GM19240 (cell line): ENCODE measurements around the gene ABHD2.
"Not testable (repeated sequence)": the region's sequence is repeated elsewhere in the genome, so short reads cannot be mapped to it uniquely, and the experiment has no call there.

Experiments
- DNase-seq: peaks from one replicate; pipeline ENCODE4 v3.0.0; 2011; ENCODE audit warnings: low spot score; ENCODE audit not compliant: insufficient read length

ABHD2 gene

GRCh38 chr15:89136818-89137772 is 48.8 kb downstream of the ABHD2 start:
- DNase-seq = no peak

- no peak for DNase-seq
These were observed 49.7 kb downstream of the ABHD2 start for GRCh38 chr15:89137926-89138325.

- no peak for DNase-seq
These were observed 50.9 kb downstream of the ABHD2 start for GRCh38 chr15:89138999-89139612.

GRCh38 chr15:89139613-89140499 is 51.6 kb downstream of the ABHD2 start:
- DNase-seq = no peak

- no peak for DNase-seq
These were observed 52.3 kb downstream of the ABHD2 start for GRCh38 chr15:89140595-89140994.

- DNase-seq = not testable (repeated sequence)
These were observed 52.9 kb downstream of the ABHD2 start for GRCh38 chr15:89141159-89141558.

GRCh38 chr15:89141885-89142284 is 53.6 kb downstream of the ABHD2 start:
- DNase-seq = no peak

GRCh38 chr15:89142423-89142822 is 54.2 kb downstream of the ABHD2 start:
- DNase-seq = no peak

GRCh38 chr15:89143503-89144162 is 55.4 kb downstream of the ABHD2 start:
- no peak for DNase-seq

- no peak for DNase-seq
These were observed 56.2 kb downstream of the ABHD2 start for GRCh38 chr15:89144491-89144890.

- no peak for DNase-seq
These were observed 58.1 kb downstream of the ABHD2 start for GRCh38 chr15:89146366-89146765.

GRCh38 chr15:89148126-89148525 is 59.9 kb downstream of the ABHD2 start:
- no peak for DNase-seq

- DNase-seq = no peak
These were observed 61.3 kb downstream of the ABHD2 start for GRCh38 chr15:89149501-89150101.

GRCh38 chr15:89150287-89150686 is 62.0 kb downstream of the ABHD2 start:
- DNase-seq = no peak

GRCh38 chr15:89150762-89151664 is 62.8 kb downstream of the ABHD2 start:
- no peak for DNase-seq

- DNase-seq = no peak
These were observed 66.9 kb downstream of the ABHD2 start for GRCh38 chr15:89155122-89155521.

GRCh38 chr15:89155656-89156055 is 67.4 kb downstream of the ABHD2 start:
- no peak for DNase-seq

GRCh38 chr15:89157061-89157460 is 68.8 kb downstream of the ABHD2 start:
- no peak for DNase-seq

GRCh38 chr15:89157918-89158564 is 69.8 kb downstream of the ABHD2 start:
- DNase-seq = no peak
